Thyroid gland (tissue), 4 donors: ENCODE data around the gene HAP1.
"Not testable (repeated sequence)": the region's sequence is repeated elsewhere in the genome, so short reads cannot be mapped to it uniquely, and the experiment has no call there.

ENCODE experiments used
- POLR2A ChIP-seq, 2 donors: fragments of 450-650 bp; IDR thresholded peaks; one replicate each; pipeline ENCODE4 v1.6.1; 2017; ENCODE audit warnings: antibody characterized with exemption in 2 of 2, mild to moderate bottlenecking in 2 of 2, moderate library complexity in 1 of 2
- TF ChIP-seq, protein P1 (sequence below), 6 experiments: fragments of 200-600 bp in 3 of 6; fragments of 450-650 bp in 3 of 6; sonication (generic) in 3 of 6; IDR thresholded peaks; one replicate each; pipeline ENCODE4 v1.5.1; 2016 to 2019; ENCODE audit warnings: antibody characterized with exemption in 6 of 6, mild to moderate bottlenecking in 2 of 6, inconsistent platforms in 1 of 6, moderate library complexity in 1 of 6

DNA sequence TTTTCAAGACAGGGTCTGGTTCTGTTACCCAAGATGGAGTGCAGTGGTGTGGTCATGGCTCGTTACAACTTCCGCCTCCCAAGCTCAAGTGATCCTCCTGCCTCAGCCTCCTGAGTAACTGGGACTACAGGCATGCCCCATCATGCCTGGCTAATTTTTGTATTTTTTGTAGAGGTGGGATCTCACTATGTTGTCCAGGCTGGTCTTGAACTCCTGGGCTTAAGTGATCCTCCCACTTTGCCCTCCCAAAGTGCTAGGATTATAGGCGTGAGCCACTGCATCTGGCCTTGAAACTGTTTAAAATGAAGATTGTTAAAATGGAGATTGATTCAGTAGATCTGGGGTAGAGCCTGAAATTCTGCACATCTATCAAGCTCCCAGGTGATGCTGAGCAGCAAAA is 33.6 kb downstream of the HAP1 start:
- TF ChIP-seq, protein P1, sequence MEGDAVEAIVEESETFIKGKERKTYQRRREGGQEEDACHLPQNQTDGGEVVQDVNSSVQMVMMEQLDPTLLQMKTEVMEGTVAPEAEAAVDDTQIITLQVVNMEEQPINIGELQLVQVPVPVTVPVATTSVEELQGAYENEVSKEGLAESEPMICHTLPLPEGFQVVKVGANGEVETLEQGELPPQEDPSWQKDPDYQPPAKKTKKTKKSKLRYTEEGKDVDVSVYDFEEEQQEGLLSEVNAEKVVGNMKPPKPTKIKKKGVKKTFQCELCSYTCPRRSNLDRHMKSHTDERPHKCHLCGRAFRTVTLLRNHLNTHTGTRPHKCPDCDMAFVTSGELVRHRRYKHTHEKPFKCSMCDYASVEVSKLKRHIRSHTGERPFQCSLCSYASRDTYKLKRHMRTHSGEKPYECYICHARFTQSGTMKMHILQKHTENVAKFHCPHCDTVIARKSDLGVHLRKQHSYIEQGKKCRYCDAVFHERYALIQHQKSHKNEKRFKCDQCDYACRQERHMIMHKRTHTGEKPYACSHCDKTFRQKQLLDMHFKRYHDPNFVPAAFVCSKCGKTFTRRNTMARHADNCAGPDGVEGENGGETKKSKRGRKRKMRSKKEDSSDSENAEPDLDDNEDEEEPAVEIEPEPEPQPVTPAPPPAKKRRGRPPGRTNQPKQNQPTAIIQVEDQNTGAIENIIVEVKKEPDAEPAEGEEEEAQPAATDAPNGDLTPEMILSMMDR (IDR thresholded peaks at IDR 0.05), result not testable (repeated sequence)
- not testable (repeated sequence) for TF ChIP-seq POLR2A (IDR thresholded peaks at IDR 0.05)
